Measurements from ENCODE around the gene NCOR2. TPM values are rescaled to one million over a fixed set of nuclear protein-coding genes. Genes with fewer than 3 reads are reported as not detected.

Gene NCOR2
- total RNA-seq, 1 experiment from 2014 or later = 52.2 TPM

GRCh38 chr12:124563401-124563800 is 4.0 kb downstream of the NCOR2 start:
- no peak overlapping the region for H3K4me3 ChIP-seq
- H3K9me3 ChIP-seq (replicated peaks) = no peaks in the 10 kb centered on the region
- no peak overlapping the region for H3K27ac ChIP-seq
- DNase-seq = no peak
- peaks cover 11% of the 10 kb centered on the region for H3K36me3 ChIP-seq
- peaks cover 5% of the 10 kb centered on the region; the same call in 1 of the 2 replicates for H3K4me1 ChIP-seq
- no peaks in the 10 kb centered on the region for H3K27me3 ChIP-seq

GRCh38 chr12:124562796-124563181 is 4.6 kb downstream of the NCOR2 start:
- H3K27me3 ChIP-seq = no peaks in the 10 kb centered on the region
- H3K9me3 ChIP-seq (replicated peaks) = no peaks in the 10 kb centered on the region
- H3K27ac ChIP-seq = no peak overlapping the region
- DNase-seq = no peak
- H3K36me3 ChIP-seq = peaks cover 11% of the 10 kb centered on the region
- H3K4me1 ChIP-seq = peaks cover 5% of the 10 kb centered on the region; the same call in 1 of the 2 replicates
- H3K4me3 ChIP-seq = no peak overlapping the region

GRCh38 chr12:124562018-124562795 is 5.2 kb downstream of the NCOR2 start:
- H3K9me3 ChIP-seq (replicated peaks) = no peaks in the 10 kb centered on the region
- H3K4me1 ChIP-seq = peaks cover 5% of the 10 kb centered on the region; the same call in 1 of the 2 replicates
- H3K36me3 ChIP-seq = peaks cover 11% of the 10 kb centered on the region
- peak overlapping the region; percentile 10 for H3K27ac ChIP-seq
- H3K27me3 ChIP-seq = no peaks in the 10 kb centered on the region
- DNase-seq = no peak
- H3K4me3 ChIP-seq = no peak overlapping the region

GRCh38 chr12:124561231-124561630 is 6.2 kb downstream of the NCOR2 start:
- no peak for DNase-seq

GRCh38 chr12:124560146-124560890 is 7.1 kb downstream of the NCOR2 start:
- no peak for DNase-seq
- no peaks in the 10 kb centered on the region for H3K9me3 ChIP-seq (replicated peaks)
- H3K36me3 ChIP-seq = peaks cover 11% of the 10 kb centered on the region
- no peak overlapping the region for H3K4me3 ChIP-seq
- H3K27ac ChIP-seq = no peak overlapping the region
- no peaks in the 10 kb centered on the region for H3K27me3 ChIP-seq
- H3K4me1 ChIP-seq = peaks cover 5% of the 10 kb centered on the region

More at GRCh38 chr12:124561231-124561630, 6.2 kb downstream of the NCOR2 start:
- no peak overlapping the region for H3K27ac ChIP-seq
- H3K27me3 ChIP-seq = no peaks in the 10 kb centered on the region
- peaks cover 5% of the 10 kb centered on the region; the same call in 1 of the 2 replicates for H3K4me1 ChIP-seq
- H3K4me3 ChIP-seq = no peak overlapping the region
- H3K36me3 ChIP-seq = peaks cover 11% of the 10 kb centered on the region
- H3K9me3 ChIP-seq (replicated peaks) = no peaks in the 10 kb centered on the region

GRCh38 chr12:124559182-124560017 is 8.0 kb downstream of the NCOR2 start:
- Histone ChIP-seq H3K27ac (no peak overlapping the region), H3K4me1 (peaks cover 5% of the 10 kb centered on the region), H3K27me3 (no peaks in the 10 kb centered on the region), H3K4me3 (no peak overlapping the region), H3K9me3 (replicated peaks) (no peaks in the 10 kb centered on the region), H3K36me3 (peaks cover 11% of the 10 kb centered on the region)
- no peak for DNase-seq

GRCh38 chr12:124558313-124558712 is 9.1 kb downstream of the NCOR2 start:
- no peak for DNase-seq
- peaks cover 5% of the 10 kb centered on the region for H3K4me1 ChIP-seq
- H3K27ac ChIP-seq = no peak overlapping the region
- H3K9me3 ChIP-seq (replicated peaks) = no peaks in the 10 kb centered on the region
- no peak overlapping the region for H3K4me3 ChIP-seq
- H3K27me3 ChIP-seq = no peaks in the 10 kb centered on the region
- peaks cover 8% of the 10 kb centered on the region; the same call in 1 of the 2 replicates for H3K36me3 ChIP-seq

- Histone ChIP-seq H3K9me3 (replicated peaks) (no peaks in the 10 kb centered on the region), H3K4me1 (peaks cover 7% of the 10 kb centered on the region), H3K27ac (no peak overlapping the region)
Measured at GRCh38 chr12:124557518-124558223, 9.7 kb downstream of the NCOR2 start.

GRCh38 chr12:124556896-124557501 is 10.4 kb downstream of the NCOR2 start:
- peaks cover 8% of the 10 kb centered on the region; the same call in 1 of the 2 replicates for H3K36me3 ChIP-seq
- peaks cover 12% of the 10 kb centered on the region for H3K4me1 ChIP-seq
- no peak for DNase-seq
- H3K27me3 ChIP-seq = no peaks in the 10 kb centered on the region
- no peaks in the 10 kb centered on the region for H3K9me3 ChIP-seq (replicated peaks)
- H3K27ac ChIP-seq = no peak overlapping the region
- H3K4me3 ChIP-seq = no peak overlapping the region

More at GRCh38 chr12:124557518-124558223, 9.7 kb downstream of the NCOR2 start:
- Histone ChIP-seq H3K27me3 (no peaks in the 10 kb centered on the region), H3K4me3 (no peak overlapping the region), H3K36me3 (peaks cover 8% of the 10 kb centered on the region; the same call in 1 of the 2 replicates)
- no peak for DNase-seq

- Histone ChIP-seq H3K4me3 (no peak overlapping the region), H3K4me1 (peaks cover 18% of the 10 kb centered on the region)
- no peak for DNase-seq
Measured at GRCh38 chr12:124556074-124556466, 11.3 kb downstream of the NCOR2 start.

GRCh38 chr12:124555168-124556073 is 12.0 kb downstream of the NCOR2 start:
- Histone ChIP-seq H3K9me3 (replicated peaks) (no peaks in the 10 kb centered on the region), H3K27me3 (no peaks in the 10 kb centered on the region), H3K27ac (no peak overlapping the region), H3K36me3 (peaks cover 8% of the 10 kb centered on the region; the same call in 1 of the 2 replicates), H3K4me3 (no peak overlapping the region), H3K4me1 (peaks cover 24% of the 10 kb centered on the region)
- no peak for DNase-seq

More at GRCh38 chr12:124556074-124556466, 11.3 kb downstream of the NCOR2 start:
- Histone ChIP-seq H3K27ac (no peak overlapping the region), H3K9me3 (replicated peaks) (no peaks in the 10 kb centered on the region), H3K36me3 (peaks cover 8% of the 10 kb centered on the region; the same call in 1 of the 2 replicates), H3K27me3 (no peaks in the 10 kb centered on the region)

GRCh38 chr12:124554429-124555029 is 12.9 kb downstream of the NCOR2 start:
- no peak for DNase-seq
- no peak overlapping the region for H3K27ac ChIP-seq
- no peaks in the 10 kb centered on the region for H3K27me3 ChIP-seq
- H3K9me3 ChIP-seq (replicated peaks) = no peaks in the 10 kb centered on the region
- peaks cover 33% of the 10 kb centered on the region for H3K4me1 ChIP-seq
- H3K36me3 ChIP-seq = peaks cover 8% of the 10 kb centered on the region; the same call in 1 of the 2 replicates
- no peak overlapping the region for H3K4me3 ChIP-seq

Measured in SJCRH30 (cell line).